DOHH2 (cell line): ENCODE measurements around the gene HOATZ.

ENCODE experiments used
- EZH2phosphoT487 ChIP-seq: fragments of 200-600 bp; sonication (generic); IDR thresholded peaks from 2 replicates; pipeline ENCODE4 v1.6.1; 2017; ENCODE audit warnings: borderline replicate concordance, mild to moderate bottlenecking, antibody characterized with exemption, low read length, moderate library complexity, mixed read lengths
- TF ChIP-seq, protein P1 (sequence below): fragments of 200-600 bp; sonication (generic); IDR thresholded peaks from one replicate; pipeline ENCODE4 v1.5.1; 2014; ENCODE audit warnings: antibody characterized with exemption, mild to moderate bottlenecking, low read depth, low read length; ENCODE audit not compliant: poor library complexity, severe bottlenecking

DNA sequence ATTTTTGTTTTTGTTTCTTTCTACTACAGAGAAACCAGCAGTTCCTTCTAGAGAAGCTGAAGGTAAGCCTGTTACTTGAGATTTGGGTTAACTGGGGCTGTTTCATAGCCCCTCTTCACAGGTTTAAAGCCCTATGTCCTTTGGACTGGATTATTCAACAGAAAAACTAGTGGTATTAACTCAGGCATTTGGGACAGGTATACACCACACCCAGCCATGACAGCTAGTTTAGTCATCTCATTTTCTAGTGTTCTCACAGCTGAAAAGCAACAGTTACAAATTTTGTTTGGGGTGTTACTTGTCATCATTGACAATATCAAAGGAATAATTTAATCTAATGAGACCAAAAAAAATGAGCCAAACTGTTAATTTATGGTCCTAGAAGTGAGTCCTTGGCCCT, 40.0 kb downstream of the HOATZ start:
- TF ChIP-seq, protein P1, sequence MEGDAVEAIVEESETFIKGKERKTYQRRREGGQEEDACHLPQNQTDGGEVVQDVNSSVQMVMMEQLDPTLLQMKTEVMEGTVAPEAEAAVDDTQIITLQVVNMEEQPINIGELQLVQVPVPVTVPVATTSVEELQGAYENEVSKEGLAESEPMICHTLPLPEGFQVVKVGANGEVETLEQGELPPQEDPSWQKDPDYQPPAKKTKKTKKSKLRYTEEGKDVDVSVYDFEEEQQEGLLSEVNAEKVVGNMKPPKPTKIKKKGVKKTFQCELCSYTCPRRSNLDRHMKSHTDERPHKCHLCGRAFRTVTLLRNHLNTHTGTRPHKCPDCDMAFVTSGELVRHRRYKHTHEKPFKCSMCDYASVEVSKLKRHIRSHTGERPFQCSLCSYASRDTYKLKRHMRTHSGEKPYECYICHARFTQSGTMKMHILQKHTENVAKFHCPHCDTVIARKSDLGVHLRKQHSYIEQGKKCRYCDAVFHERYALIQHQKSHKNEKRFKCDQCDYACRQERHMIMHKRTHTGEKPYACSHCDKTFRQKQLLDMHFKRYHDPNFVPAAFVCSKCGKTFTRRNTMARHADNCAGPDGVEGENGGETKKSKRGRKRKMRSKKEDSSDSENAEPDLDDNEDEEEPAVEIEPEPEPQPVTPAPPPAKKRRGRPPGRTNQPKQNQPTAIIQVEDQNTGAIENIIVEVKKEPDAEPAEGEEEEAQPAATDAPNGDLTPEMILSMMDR: no peak
- no peak for TF ChIP-seq EZH2phosphoT487
